Measurements from ENCODE around the gene MIER2.

MIER2 gene

GRCh38 chr19:289651-290371 lies 54.8 kb downstream of the MIER2 start:
- Histone ChIP-seq H3K79me2 (ENCODE audit: insufficient read depth, low read length) (no peaks in the 10 kb centered on the region), H3K36me3 (ENCODE audit: insufficient read depth, low read length) (no peaks in the 10 kb centered on the region), H3F3A (ENCODE audit: insufficient read depth, low read length) (no peaks in the 10 kb centered on the region), H3K27me3 (ENCODE audit: insufficient read depth, low read length) (no peaks in the 10 kb centered on the region), H3K4me1 (ENCODE audit: insufficient read depth, low read length, severe bottlenecking) (no peaks in the 10 kb centered on the region), H3K4me2 (ENCODE audit: low read length) (no peak overlapping the region), H4K20me1 (ENCODE audit: insufficient read depth, low read length) (no peaks in the 10 kb centered on the region), H3K27ac (ENCODE audit: low read depth, low read length, poor library complexity, severe bottlenecking) (no peak overlapping the region), H3K4me3 (ENCODE audit: low read depth, low read length, poor library complexity, severe bottlenecking) (no peak overlapping the region), H3K9me2 (ENCODE audit: low read depth, low read length) (no peaks in the 10 kb centered on the region), H2AFZ (ENCODE audit: low read length) (no peak overlapping the region), H3K9ac (ENCODE audit: low read length) (no peak overlapping the region), H3K9me3 (ENCODE audit: low read length) (no peaks in the 10 kb centered on the region)
- no peak for TF ChIP-seq EZH2 (IDR thresholded peaks at IDR 0.05; ENCODE audit: borderline replicate concordance, low read length)
- TF ChIP-seq, protein P1, sequence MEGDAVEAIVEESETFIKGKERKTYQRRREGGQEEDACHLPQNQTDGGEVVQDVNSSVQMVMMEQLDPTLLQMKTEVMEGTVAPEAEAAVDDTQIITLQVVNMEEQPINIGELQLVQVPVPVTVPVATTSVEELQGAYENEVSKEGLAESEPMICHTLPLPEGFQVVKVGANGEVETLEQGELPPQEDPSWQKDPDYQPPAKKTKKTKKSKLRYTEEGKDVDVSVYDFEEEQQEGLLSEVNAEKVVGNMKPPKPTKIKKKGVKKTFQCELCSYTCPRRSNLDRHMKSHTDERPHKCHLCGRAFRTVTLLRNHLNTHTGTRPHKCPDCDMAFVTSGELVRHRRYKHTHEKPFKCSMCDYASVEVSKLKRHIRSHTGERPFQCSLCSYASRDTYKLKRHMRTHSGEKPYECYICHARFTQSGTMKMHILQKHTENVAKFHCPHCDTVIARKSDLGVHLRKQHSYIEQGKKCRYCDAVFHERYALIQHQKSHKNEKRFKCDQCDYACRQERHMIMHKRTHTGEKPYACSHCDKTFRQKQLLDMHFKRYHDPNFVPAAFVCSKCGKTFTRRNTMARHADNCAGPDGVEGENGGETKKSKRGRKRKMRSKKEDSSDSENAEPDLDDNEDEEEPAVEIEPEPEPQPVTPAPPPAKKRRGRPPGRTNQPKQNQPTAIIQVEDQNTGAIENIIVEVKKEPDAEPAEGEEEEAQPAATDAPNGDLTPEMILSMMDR (IDR thresholded peaks at IDR 0.05; ENCODE audit: low read length): no peak

GRCh38 chr19:288911-289310 lies 55.7 kb downstream of the MIER2 start:
- Histone ChIP-seq H3K36me3 (ENCODE audit: insufficient read depth, low read length) (no peaks in the 10 kb centered on the region), H3F3A (ENCODE audit: insufficient read depth, low read length) (no peaks in the 10 kb centered on the region), H3K27me3 (ENCODE audit: insufficient read depth, low read length) (no peaks in the 10 kb centered on the region), H3K9me3 (ENCODE audit: low read length) (no peaks in the 10 kb centered on the region), H3K9me2 (ENCODE audit: low read depth, low read length) (no peaks in the 10 kb centered on the region), H3K4me2 (ENCODE audit: low read length) (no peak overlapping the region), H3K27ac (ENCODE audit: low read depth, low read length, poor library complexity, severe bottlenecking) (no peak overlapping the region), H3K4me3 (ENCODE audit: low read depth, low read length, poor library complexity, severe bottlenecking) (no peak overlapping the region), H3K4me1 (ENCODE audit: insufficient read depth, low read length, severe bottlenecking) (no peaks in the 10 kb centered on the region), H2AFZ (ENCODE audit: low read length) (no peak overlapping the region), H4K20me1 (ENCODE audit: insufficient read depth, low read length) (no peaks in the 10 kb centered on the region), H3K79me2 (ENCODE audit: insufficient read depth, low read length) (no peaks in the 10 kb centered on the region), H3K9ac (ENCODE audit: low read length) (no peak overlapping the region)
- TF ChIP-seq, protein P1 (IDR thresholded peaks at IDR 0.05; ENCODE audit: low read length): no peak
- no peak for TF ChIP-seq EZH2 (IDR thresholded peaks at IDR 0.05; ENCODE audit: borderline replicate concordance, low read length)

DNA sequence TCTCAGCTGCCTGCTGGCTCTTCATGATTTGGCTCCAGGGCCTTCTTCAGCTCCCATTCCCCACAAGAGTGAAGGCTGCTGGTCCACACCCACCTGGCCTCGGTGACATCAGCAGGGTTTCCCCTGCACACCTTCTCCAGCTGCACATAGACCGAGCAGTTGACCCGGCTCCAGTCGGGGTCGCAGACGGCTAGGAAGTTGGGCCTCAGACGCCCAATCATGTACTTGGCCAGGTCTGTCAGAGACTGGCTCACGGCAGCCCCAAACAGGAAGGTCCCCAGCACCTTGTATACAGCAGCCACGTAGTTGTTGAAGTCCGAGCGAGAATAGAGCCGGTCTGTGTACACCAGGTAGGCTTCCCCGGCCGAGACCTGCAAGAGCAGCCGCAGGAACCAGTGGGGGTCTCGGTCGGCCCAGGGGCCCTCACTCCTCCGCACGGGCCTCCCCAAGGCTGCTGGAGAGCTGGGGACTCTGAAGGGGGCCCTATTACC lies 57.2 kb downstream of the MIER2 start:
- no peaks in the 10 kb centered on the region for H3K4me1 ChIP-seq (ENCODE audit: insufficient read depth, low read length, severe bottlenecking)
- no peaks in the 10 kb centered on the region for H3F3A ChIP-seq (ENCODE audit: insufficient read depth, low read length)
- no peak overlapping the region for H2AFZ ChIP-seq (ENCODE audit: low read length)
- no peaks in the 10 kb centered on the region for H4K20me1 ChIP-seq (ENCODE audit: insufficient read depth, low read length)
- no peak overlapping the region for H3K9ac ChIP-seq (ENCODE audit: low read length)
- no peak overlapping the region for H3K27ac ChIP-seq (ENCODE audit: low read depth, low read length, poor library complexity, severe bottlenecking)
- no peaks in the 10 kb centered on the region for H3K36me3 ChIP-seq (ENCODE audit: insufficient read depth, low read length)
- H3K4me2 ChIP-seq (ENCODE audit: low read length): no peak overlapping the region
- no peak overlapping the region for H3K4me3 ChIP-seq (ENCODE audit: low read depth, low read length, poor library complexity, severe bottlenecking)
- no peak for TF ChIP-seq EZH2 (IDR thresholded peaks at IDR 0.05; ENCODE audit: borderline replicate concordance, low read length)
- TF ChIP-seq, protein P1 (IDR thresholded peaks at IDR 0.05; ENCODE audit: low read length): no peak
- H3K9me3 ChIP-seq (ENCODE audit: low read length): no peaks in the 10 kb centered on the region
- no peaks in the 10 kb centered on the region for H3K9me2 ChIP-seq (ENCODE audit: low read depth, low read length)
- H3K79me2 ChIP-seq (ENCODE audit: insufficient read depth, low read length): no peaks in the 10 kb centered on the region
- H3K27me3 ChIP-seq (ENCODE audit: insufficient read depth, low read length): no peaks in the 10 kb centered on the region

All from OCI-LY1 (cell line).